CD4-positive, CD25-positive, alpha-beta regulatory T cell (primary cell): ENCODE data around the gene ITPRID1. TPM values are rescaled to one million over a fixed set of nuclear protein-coding genes. Genes with fewer than 3 reads are reported as not detected.

Experiments used
- ATAC-seq, 2 donors: fragments of 150-1000 bp; cut with Tn5 transposase; one replicate each; pipeline ENCODE4 v1.10.0; 2021; ENCODE audit warnings: low read depth in 2 of 2, moderate number of reproducible peaks in 2 of 2, moderate library complexity in 1 of 2
- DNase-seq, 3 donors: peaks; one replicate each; pipeline versions ENCODE4 v3.0.0 to v3.0.0-alpha.2; 2012 to 2022; ENCODE audit warnings: mixed read lengths in 1 of 3
- H3K27ac ChIP-seq: one replicate; pipeline ENCODE4 v1.7.0; 2013; ENCODE audit warnings: mild to moderate bottlenecking, low read length; ENCODE audit not compliant: insufficient read depth, poor library complexity, severe bottlenecking
- H3K27me3 ChIP-seq: one replicate; pipeline ENCODE4 v1.7.0; 2013; ENCODE audit warnings: low read length; ENCODE audit not compliant: control insufficient read depth, insufficient read depth
- H3K36me3 ChIP-seq: one replicate; pipeline ENCODE4 v1.7.0; 2013; ENCODE audit warnings: mild to moderate bottlenecking, low read length, moderate library complexity; ENCODE audit not compliant: control insufficient read depth, insufficient read depth
- H3K4me1 ChIP-seq: 2 replicates; pipeline ENCODE4 v1.7.0; 2013; ENCODE audit warnings: mild to moderate bottlenecking, low read length; ENCODE audit not compliant: insufficient read depth, control insufficient read depth, poor library complexity, severe bottlenecking
- H3K4me3 ChIP-seq: one replicate; pipeline ENCODE4 v1.7.0; 2013; ENCODE audit warnings: low read depth, mild to moderate bottlenecking, low read length, moderate library complexity
- H3K9me3 ChIP-seq, 2 experiments: 1 replicate in 1 of 2; 2 replicates in 1 of 2; pipeline ENCODE4 v1.7.0; 2013; ENCODE audit warnings: low read length in 2 of 2, mild to moderate bottlenecking in 1 of 2, moderate library complexity in 1 of 2; ENCODE audit not compliant: control insufficient read depth in 2 of 2
- H3K27ac Mint-ChIP-seq, 3 donors: one replicate each; pipeline ENCODE4 v1.8.0; 2020 to 2022; ENCODE audit warnings: mild to moderate bottlenecking in 3 of 3, mixed read lengths in 3 of 3, moderate library complexity in 2 of 3
- H3K27me3 Mint-ChIP-seq: one replicate; pipeline ENCODE4 v1.8.0; 2022; ENCODE audit warnings: mild to moderate bottlenecking, mixed read lengths
- H3K36me3 Mint-ChIP-seq: one replicate; pipeline ENCODE4 v1.8.0; 2020; ENCODE audit warnings: mixed read lengths
- H3K4me1 Mint-ChIP-seq, 4 donors: one replicate each; pipeline ENCODE4 v1.8.0; 2020 to 2022; ENCODE audit warnings: mixed read lengths in 4 of 4, mild to moderate bottlenecking in 1 of 4
- H3K4me3 Mint-ChIP-seq, 4 donors: one replicate each; pipeline ENCODE4 v1.8.0; 2020 to 2022; ENCODE audit warnings: mild to moderate bottlenecking in 4 of 4, mixed read lengths in 4 of 4, moderate library complexity in 3 of 4
- H3K9me3 Mint-ChIP-seq, 7 donors: one replicate each; pipeline ENCODE4 v1.8.0; 2020 to 2022; ENCODE audit warnings: mixed read lengths in 7 of 7, mild to moderate bottlenecking in 3 of 7, moderate library complexity in 2 of 7
- polyA plus RNA-seq, 4 donors: library from polyadenylated mRNA; unstranded; fragments of 300-500 nt; fragmentation: Illumina TruSeq; gene quantifications; one replicate each; pipeline ENCODE4 v1.2.3, GENCODE V29; 2021
- total RNA-seq: library from RNA; stranded (reverse); gene quantifications from one replicate; pipeline ENCODE4 v1.2.3, GENCODE V29; 2022

ITPRID1 gene
- total and polyA plus RNA-seq, 5 donors from 2014 or later = not detected

DNA sequence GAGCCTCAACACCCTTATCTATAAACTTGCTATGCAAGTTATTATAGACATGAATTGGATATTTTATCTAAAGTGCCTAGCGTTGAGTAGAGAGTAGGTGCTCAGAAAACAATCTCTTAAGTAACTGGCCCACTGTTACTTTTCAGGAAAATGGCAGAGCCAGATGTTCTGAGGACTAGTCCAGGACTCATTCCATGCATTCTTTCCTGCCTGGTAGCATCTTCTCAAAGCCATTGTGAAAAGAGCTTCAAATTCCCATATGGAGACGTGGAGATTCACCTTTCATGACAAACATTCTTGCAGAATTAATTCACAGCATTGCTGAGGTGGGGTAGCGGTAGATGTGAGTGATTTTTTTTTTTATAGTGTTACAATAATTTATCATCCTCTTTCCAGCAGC lies 35.9 kb upstream of the ITPRID1 start:
- Histone ChIP-seq H3K4me1 (no peaks in the 10 kb centered on the region), H3K27me3 (no peaks in the 10 kb centered on the region), H3K36me3 (no peaks in the 10 kb centered on the region), H3K27ac (no peak overlapping the region), H3K4me3 (no peak overlapping the region), H3K9me3 (no peaks in the 10 kb centered on the region)
- Mint-ChIP-seq H3K36me3 (no peaks in the 10 kb centered on the region), H3K9me3 (peaks cover 0 to 7% (median 0%) of the 10 kb centered on the region in 7 donors), H3K4me1 (no peaks in the 10 kb centered on the region), H3K4me3 (no peak overlapping the region), H3K27ac (no peak overlapping the region), H3K27me3 (no peaks in the 10 kb centered on the region)
- ATAC-seq = no peak
- no peak for DNase-seq

DNA sequence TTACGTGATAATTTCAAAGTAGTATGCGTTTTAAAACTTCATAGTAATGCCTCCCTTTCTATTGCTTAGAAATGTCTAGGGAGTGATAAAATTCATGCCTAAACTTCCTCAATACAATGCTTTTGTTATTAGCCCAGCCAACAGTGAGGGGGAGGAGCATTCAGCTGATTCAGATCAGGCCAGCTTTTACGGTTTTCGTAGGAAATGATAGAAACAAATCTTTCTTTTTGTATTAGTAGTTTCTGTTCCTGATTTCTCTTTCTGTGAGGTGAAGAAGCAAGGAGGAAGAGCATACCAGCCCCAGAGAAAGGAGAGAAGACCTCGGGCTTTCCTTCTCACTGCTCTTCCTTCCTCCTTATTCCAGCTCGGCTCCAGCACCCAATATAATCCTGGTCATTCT lies 35.2 kb upstream of the ITPRID1 start:
- Mint-ChIP-seq H3K36me3 (no peaks in the 10 kb centered on the region), H3K4me3 (no peak overlapping the region), H3K27ac (no peak overlapping the region), H3K27me3 (no peaks in the 10 kb centered on the region), H3K4me1 (no peaks in the 10 kb centered on the region), H3K9me3 (peaks cover 0 to 7% (median 2%) of the 10 kb centered on the region in 7 donors)
- H3K4me3 ChIP-seq = no peak overlapping the region
- ATAC-seq (no peak), DNase-seq (no peak)
- no peaks in the 10 kb centered on the region for H3K27me3 ChIP-seq
- no peaks in the 10 kb centered on the region for H3K9me3 ChIP-seq
- H3K4me1 ChIP-seq = no peaks in the 10 kb centered on the region
- H3K36me3 ChIP-seq = no peaks in the 10 kb centered on the region
- no peak overlapping the region for H3K27ac ChIP-seq

DNA sequence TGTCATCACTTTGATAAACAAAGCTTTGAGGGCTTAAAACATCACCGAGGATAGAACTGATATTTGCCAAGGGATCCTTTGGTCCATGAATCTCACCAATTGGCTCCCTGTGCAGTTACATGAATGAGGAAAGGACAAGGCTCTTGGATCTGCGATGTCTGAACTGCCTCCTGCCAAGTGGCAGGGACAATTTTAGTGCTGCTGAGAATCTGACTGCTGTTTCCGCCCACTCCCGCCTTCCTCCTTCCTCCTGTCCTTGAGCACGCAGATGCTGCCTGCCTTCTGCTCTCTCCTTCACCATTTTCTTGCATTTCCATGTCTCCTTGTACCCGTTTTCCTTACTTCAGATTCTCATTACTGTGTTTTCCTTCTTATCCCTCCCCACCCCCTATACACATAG lies 26.8 kb upstream of the ITPRID1 start:
- Histone ChIP-seq H3K4me1 (no peaks in the 10 kb centered on the region), H3K4me3 (no peak overlapping the region), H3K9me3 (no peaks in the 10 kb centered on the region), H3K27me3 (no peaks in the 10 kb centered on the region), H3K27ac (no peak overlapping the region), H3K36me3 (no peaks in the 10 kb centered on the region)
- H3K4me1 Mint-ChIP-seq = no peaks in the 10 kb centered on the region
- peaks cover 4% of the 10 kb centered on the region for H3K27me3 Mint-ChIP-seq
- no peak for DNase-seq
- no peak for ATAC-seq
- no peaks in the 10 kb centered on the region for H3K36me3 Mint-ChIP-seq
- no peak overlapping the region for H3K4me3 Mint-ChIP-seq
- no peak overlapping the region for H3K27ac Mint-ChIP-seq
- peaks cover 0 to 6% (median 0%) of the 10 kb centered on the region in 7 donors for H3K9me3 Mint-ChIP-seq

DNA sequence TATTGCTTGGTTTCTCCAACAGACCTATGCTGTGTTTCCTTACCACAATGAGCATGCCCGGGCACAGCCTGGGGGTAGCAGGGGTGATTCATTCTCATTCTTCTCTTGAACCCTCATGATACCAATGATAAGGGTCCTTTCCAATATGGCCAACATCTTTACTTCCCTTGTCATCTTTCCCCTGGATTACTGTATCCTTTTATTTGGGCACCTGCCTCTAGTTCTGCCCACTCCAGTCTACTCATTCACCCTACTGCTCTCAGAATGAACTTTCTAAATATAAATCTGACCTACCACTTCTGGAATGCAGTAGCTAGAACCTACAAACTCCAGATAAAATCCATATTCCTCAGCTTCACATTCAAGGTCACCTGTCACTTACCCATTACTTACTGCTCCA lies 26.4 kb upstream of the ITPRID1 start:
- H3K27ac ChIP-seq = no peak overlapping the region
- DNase-seq (no peak), ATAC-seq (no peak)
- H3K4me1 Mint-ChIP-seq = no peaks in the 10 kb centered on the region
- no peaks in the 10 kb centered on the region for H3K36me3 Mint-ChIP-seq
- H3K4me3 Mint-ChIP-seq = no peak overlapping the region
- no peak overlapping the region for H3K4me3 ChIP-seq
- H3K27ac Mint-ChIP-seq = no peak overlapping the region
- no peaks in the 10 kb centered on the region for H3K27me3 ChIP-seq
- no peaks in the 10 kb centered on the region for H3K36me3 ChIP-seq
- H3K4me1 ChIP-seq = no peaks in the 10 kb centered on the region
- peaks cover 0 to 6% (median 0%) of the 10 kb centered on the region in 7 donors for H3K9me3 Mint-ChIP-seq
- H3K9me3 ChIP-seq = no peaks in the 10 kb centered on the region
- H3K27me3 Mint-ChIP-seq = peaks cover 4% of the 10 kb centered on the region

DNA sequence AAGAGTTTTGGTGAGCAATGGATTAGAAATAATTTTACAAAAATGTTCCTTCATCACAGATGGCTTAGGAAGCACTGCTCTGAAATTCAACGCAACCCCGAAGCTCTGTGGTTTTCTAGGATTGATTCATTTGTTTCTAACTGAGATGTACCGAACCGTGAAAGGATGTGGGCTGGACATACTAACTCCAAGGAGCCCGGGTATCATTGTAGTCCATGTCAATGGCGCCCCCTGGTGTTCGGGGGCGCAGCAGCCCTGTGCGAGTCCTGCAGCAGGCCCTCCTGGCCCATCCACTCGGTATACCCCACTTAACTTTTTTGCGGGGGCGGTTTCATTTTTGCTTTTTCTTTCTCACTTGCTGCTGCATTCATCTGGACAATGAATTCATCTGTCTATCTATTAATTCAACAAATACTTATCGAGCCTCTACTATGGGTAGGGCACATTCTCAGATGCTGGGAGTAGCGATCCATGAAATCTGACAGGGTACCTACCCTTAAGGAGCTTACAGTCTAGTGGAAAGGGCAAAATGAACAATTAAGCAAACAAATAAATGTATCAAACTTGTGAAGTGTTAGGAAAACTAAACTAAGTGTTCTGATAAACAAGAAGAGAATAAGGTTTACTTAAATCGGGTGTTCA lies 25.2 kb upstream of the ITPRID1 start:
- Mint-ChIP-seq H3K4me3 (no peak overlapping the region), H3K4me1 (no peaks in the 10 kb centered on the region), H3K27me3 (peaks cover 4% of the 10 kb centered on the region), H3K36me3 (no peaks in the 10 kb centered on the region), H3K27ac (no peak overlapping the region), H3K9me3 (peaks cover 0 to 4% (median 0%) of the 10 kb centered on the region in 7 donors)
- ATAC-seq (no peak), DNase-seq (peak in 1 of 3 donors; percentile 23)
- no peaks in the 10 kb centered on the region for H3K27me3 ChIP-seq
- H3K4me3 ChIP-seq = no peak overlapping the region
- H3K36me3 ChIP-seq = no peaks in the 10 kb centered on the region
- H3K9me3 ChIP-seq = no peaks in the 10 kb centered on the region
- H3K4me1 ChIP-seq = no peaks in the 10 kb centered on the region
- H3K27ac ChIP-seq = no peak overlapping the region

DNA sequence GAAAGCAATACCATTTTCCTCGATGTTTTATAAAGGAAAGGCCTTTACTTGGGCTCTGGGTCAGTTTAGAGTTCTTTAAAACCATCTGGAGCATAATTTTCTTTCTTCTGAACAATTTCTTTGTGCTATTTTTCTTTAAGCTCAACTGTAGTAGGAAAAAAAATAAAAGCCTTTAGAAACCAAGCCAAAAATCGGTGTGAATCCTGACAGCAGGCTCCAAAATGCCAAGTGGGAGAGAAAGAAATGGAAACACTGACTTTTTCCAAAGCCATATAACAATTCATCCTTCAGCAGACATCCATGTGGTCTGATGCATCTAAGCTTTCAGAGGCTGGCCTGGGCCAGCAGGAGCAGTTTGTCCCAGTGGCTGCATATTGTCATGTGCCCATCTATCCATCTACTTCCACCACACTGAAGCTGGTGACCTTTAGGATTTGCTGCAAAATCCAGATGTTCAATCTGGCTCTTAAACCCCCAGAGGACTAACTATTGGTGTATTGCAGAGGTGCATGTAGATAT lies 23.0 kb upstream of the ITPRID1 start:
- Mint-ChIP-seq H3K4me3 (no peak overlapping the region), H3K27me3 (peaks cover 4% of the 10 kb centered on the region), H3K27ac (no peak overlapping the region), H3K9me3 (peaks cover 0 to 3% (median 0%) of the 10 kb centered on the region in 7 donors), H3K36me3 (no peaks in the 10 kb centered on the region), H3K4me1 (no peaks in the 10 kb centered on the region)
- Histone ChIP-seq H3K9me3 (no peaks in the 10 kb centered on the region), H3K27ac (no peak overlapping the region), H3K4me1 (no peaks in the 10 kb centered on the region), H3K36me3 (no peaks in the 10 kb centered on the region), H3K27me3 (no peaks in the 10 kb centered on the region), H3K4me3 (no peak overlapping the region)
- ATAC-seq (no peak), DNase-seq (no peak)

DNA sequence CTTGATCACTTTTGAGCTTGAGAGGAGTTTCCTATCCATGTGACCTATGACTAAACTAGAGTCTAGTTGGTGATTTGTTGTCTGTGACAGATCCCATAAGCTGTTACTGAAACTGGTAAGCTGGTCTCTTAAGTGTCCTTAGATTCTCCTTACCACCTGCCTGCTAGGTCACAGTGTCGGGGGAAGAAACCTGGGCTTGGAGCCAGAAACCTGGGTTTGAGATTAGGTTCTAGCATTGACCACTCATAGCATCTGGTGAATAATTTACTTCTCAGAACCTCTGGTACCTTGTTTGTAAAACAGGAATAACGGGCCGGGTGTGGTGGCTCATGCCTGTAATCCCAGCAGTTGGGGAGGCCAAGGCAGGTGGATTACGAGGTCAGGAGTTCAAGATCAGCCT lies 21.8 kb upstream of the ITPRID1 start:
- Mint-ChIP-seq H3K9me3 (peaks cover 0 to 4% (median 0%) of the 10 kb centered on the region in 7 donors), H3K4me1 (no peaks in the 10 kb centered on the region), H3K27me3 (peaks cover 4% of the 10 kb centered on the region), H3K36me3 (no peaks in the 10 kb centered on the region), H3K27ac (no peak overlapping the region), H3K4me3 (no peak overlapping the region)
- no peak overlapping the region for H3K4me3 ChIP-seq
- no peaks in the 10 kb centered on the region for H3K4me1 ChIP-seq
- no peaks in the 10 kb centered on the region for H3K36me3 ChIP-seq
- H3K27ac ChIP-seq = no peak overlapping the region
- no peak for DNase-seq
- H3K27me3 ChIP-seq = no peaks in the 10 kb centered on the region
- ATAC-seq = no peak
- H3K9me3 ChIP-seq = no peaks in the 10 kb centered on the region

DNA sequence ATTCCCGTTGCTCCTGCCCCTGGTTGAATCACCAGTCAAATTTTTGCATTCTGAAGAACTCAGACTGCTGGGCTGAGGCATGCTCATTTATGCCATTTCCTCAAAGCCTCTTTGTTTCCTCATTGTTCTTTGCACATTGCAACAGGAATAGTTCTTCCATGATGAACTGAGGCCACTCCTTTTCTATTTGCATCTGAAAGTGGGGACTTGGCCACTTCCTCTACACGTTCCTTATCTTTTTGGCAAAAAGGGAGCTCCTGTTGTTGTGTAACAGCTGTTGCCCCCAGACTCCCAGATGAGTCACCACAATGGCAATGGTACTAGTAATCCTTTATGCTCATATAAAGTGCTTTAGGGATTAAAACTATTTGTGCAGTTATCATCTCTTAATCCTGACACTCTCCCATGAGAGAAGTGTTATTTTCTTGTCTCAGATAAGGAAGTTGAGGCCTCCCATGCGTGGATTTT lies 20.1 kb upstream of the ITPRID1 start:
- DNase-seq = no peak
- Mint-ChIP-seq H3K4me1 (no peaks in the 10 kb centered on the region), H3K9me3 (peaks cover 0 to 4% (median 0%) of the 10 kb centered on the region in 7 donors)

More for the DNA sequence above, 20.1 kb upstream of the ITPRID1 start:
- Histone ChIP-seq H3K27me3 (no peaks in the 10 kb centered on the region), H3K36me3 (no peaks in the 10 kb centered on the region), H3K4me1 (no peaks in the 10 kb centered on the region), H3K4me3 (no peak overlapping the region), H3K27ac (no peak overlapping the region), H3K9me3 (no peaks in the 10 kb centered on the region)
- H3K27me3 Mint-ChIP-seq = peaks cover 4% of the 10 kb centered on the region
- no peak for ATAC-seq
- no peak overlapping the region for H3K27ac Mint-ChIP-seq
- no peaks in the 10 kb centered on the region for H3K36me3 Mint-ChIP-seq
- H3K4me3 Mint-ChIP-seq = no peak overlapping the region
